Activated T-cell treated with anti-CD3 and anti-CD28 coated beads, Interleukin-2, amount 50 U/mL, for 48 hours (primary cell): ENCODE data around the gene INTS4.
"Not testable (repeated sequence)": the region's sequence is repeated elsewhere in the genome, so short reads cannot be mapped to it uniquely, and the experiment has no call there.

Source experiments
- DNase-seq, 2 experiments: peaks; one replicate each; pipeline ENCODE4 v3.0.0-alpha.2; 2020

Gene INTS4, protein sequence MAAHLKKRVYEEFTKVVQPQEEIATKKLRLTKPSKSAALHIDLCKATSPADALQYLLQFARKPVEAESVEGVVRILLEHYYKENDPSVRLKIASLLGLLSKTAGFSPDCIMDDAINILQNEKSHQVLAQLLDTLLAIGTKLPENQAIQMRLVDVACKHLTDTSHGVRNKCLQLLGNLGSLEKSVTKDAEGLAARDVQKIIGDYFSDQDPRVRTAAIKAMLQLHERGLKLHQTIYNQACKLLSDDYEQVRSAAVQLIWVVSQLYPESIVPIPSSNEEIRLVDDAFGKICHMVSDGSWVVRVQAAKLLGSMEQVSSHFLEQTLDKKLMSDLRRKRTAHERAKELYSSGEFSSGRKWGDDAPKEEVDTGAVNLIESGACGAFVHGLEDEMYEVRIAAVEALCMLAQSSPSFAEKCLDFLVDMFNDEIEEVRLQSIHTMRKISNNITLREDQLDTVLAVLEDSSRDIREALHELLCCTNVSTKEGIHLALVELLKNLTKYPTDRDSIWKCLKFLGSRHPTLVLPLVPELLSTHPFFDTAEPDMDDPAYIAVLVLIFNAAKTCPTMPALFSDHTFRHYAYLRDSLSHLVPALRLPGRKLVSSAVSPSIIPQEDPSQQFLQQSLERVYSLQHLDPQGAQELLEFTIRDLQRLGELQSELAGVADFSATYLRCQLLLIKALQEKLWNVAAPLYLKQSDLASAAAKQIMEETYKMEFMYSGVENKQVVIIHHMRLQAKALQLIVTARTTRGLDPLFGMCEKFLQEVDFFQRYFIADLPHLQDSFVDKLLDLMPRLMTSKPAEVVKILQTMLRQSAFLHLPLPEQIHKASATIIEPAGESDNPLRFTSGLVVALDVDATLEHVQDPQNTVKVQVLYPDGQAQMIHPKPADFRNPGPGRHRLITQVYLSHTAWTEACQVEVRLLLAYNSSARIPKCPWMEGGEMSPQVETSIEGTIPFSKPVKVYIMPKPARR

GRCh38 chr11:77994434-77995362 is at the start of gene INTS4:
TSS of gene INTS4 (minus strand) at chr11:77994668. CDS start at chr11:77994643, 25 bp downstream.
- peak; percentile 96 to 97 for DNase-seq

DNA sequence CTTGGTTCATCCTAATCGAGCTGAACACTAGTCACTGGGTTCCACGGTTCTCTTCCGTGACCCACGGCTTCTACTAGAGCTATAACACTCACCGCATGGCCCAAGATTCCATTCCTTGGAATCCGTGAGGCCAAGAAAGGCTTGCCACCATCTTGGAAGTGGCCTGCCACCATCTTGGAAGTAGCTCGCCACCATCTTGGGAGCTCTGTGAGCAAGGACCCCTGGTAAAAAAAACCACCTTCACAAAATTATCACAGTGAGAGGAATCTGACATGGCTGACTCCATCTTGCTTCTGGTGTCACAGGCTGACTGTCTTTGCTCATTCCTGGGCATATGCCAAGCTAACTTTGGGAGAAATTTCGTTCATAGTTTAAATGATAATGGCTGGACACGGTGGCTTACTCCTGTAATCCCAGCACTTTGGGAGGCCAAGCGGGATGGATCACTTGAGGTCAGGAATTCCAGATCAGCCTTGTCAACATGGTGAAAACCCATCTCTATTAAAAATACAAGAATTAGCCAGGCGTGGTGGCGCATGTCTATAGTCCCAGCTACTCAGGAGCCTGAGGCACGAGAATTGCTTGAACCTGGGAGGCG is 47.5 kb upstream of the INTS4 start:
- DNase-seq = no peak

DNA sequence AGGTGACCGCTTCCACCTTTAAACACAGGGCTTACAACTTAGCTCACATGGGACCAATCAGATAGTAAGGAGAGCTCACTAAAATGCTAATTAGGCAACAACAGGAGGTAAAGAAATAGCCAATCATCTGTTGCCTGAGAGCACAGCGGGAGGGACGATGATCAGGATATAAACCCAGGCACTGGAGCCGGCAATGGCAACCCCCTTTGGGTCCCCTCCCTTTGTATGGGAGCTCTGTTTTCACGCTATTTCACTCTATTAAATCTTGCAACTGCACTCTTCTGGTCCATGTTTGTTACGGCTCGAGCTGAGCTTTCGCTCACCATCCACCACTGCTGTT is 46.9 kb upstream of the INTS4 start:
- DNase-seq = not testable (repeated sequence)

DNA sequence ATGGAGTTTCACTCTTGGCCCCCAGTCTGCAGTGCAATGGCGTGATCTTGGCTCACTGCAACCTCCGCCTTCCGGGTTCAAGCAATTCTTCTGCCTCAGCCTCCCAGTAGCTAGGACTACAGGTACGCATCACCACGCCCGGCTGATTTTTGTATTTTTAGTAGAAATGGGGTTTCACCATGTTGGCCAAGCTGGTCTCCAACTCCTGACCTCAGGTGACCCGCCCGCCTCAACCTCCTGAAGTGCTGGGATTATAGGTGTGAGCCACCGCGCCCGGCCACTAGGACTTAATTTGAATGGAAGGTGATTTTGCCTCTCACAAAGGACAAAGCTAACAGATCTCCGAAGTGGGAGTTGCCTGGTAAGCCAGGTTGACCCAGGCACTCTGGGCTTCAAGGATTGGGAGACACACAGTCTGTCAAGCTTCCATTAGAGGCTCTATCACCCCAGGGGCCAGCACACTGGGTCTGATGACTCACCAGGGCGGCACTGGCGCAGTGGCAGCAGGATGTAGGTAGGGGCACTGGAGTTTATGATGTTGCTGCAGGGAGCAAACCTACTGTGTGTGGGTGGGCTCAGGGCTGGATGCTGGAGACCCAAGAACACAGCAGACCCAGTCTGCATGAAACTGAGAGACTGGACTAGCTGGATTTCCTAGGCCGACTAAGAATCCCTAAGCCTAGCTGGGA is 46.4 kb upstream of the INTS4 start:
- peak; percentile 22 to 27 for DNase-seq

DNA sequence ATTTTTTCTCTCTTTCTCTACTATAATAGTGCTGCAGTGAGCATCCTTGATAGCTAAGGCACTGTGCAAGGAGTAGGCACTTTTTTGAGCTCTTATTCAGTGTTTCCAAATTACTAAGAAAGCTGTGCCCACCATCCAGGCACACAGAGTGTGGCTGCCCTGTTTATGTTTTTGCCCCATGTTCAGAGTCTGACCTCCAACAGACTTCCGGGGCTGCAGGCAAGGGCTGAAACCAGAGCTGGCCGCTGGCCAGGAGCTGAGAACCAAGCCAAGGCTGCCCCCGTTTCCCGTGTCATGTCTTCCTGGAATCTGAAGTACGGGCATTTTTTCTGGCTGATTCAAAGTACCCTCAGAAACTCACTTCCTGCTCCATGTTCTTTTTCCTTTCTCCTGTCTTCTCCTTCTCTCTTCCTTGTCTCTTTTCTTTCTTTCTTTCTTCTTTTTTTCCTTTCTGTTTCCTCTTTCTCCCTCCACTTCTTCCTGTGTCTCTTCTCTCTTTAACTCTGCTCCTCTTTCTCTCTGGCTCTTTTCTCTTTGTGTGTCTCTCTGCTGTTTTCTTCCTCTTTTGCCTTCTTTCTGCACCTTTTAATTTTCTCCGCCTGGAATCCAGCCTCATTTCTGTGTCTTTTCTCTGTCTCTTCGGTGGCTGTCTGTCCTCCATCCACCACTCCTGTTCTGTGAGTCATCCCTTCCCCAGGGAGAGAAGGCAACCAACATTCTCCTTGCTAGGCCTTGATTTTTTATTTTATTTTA is 45.6 kb upstream of the INTS4 start:
- DNase-seq = peak; percentile 56 to 64

- DNase-seq = no peak
Observed at GRCh38 chr11:78039391-78039918, 45.0 kb upstream of the INTS4 start.

- DNase-seq = no peak
Observed at GRCh38 chr11:78038697-78039313, 44.3 kb upstream of the INTS4 start.

- DNase-seq = no peak
Observed at GRCh38 chr11:78037825-78038620, 43.6 kb upstream of the INTS4 start.

- no peak for DNase-seq
Observed at GRCh38 chr11:78037056-78037455, 42.6 kb upstream of the INTS4 start.

GRCh38 chr11:78036313-78036712 is 41.8 kb upstream of the INTS4 start:
- no peak for DNase-seq

DNA sequence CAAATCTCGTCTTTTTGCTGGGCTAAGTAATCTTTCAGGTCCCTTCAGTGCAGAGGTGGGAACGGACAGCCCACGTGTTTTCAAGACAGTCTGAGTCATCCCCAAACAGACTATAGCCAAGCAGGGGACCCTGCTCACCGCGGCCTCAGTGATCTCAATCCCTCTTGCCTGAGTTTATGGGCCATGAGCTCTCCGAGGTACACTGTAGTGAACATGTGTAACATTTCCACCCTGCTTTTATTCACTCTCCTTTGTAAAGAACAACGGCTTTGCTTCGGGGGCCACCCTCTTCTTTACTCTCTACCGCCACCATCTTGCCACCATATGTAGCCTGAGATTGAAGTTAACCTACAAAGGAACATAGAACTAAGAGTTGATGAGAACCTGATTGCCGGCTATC is 40.2 kb upstream of the INTS4 start:
- no peak for DNase-seq

DNA sequence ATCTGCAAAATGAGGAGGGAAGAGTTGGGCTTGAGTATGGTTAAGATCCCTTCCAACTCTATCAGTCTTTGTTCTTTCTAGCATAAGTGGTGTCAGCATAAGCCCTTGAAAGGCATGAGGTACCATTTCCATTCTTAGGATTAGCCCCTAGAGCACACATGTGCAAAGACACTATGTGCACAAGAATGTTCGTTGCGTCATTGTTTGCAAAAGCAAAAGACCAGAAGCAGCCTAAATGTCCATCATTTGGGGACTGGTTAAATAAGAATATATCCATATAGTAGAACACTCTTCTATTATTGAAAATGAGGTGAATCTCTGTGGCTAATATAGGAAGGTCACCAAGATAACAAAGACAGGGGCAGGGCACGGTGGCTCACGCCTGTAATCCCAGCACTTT is 38.6 kb upstream of the INTS4 start:
- DNase-seq = no peak

GRCh38 chr11:78032090-78032489 is 37.6 kb upstream of the INTS4 start:
- no peak for DNase-seq

DNA sequence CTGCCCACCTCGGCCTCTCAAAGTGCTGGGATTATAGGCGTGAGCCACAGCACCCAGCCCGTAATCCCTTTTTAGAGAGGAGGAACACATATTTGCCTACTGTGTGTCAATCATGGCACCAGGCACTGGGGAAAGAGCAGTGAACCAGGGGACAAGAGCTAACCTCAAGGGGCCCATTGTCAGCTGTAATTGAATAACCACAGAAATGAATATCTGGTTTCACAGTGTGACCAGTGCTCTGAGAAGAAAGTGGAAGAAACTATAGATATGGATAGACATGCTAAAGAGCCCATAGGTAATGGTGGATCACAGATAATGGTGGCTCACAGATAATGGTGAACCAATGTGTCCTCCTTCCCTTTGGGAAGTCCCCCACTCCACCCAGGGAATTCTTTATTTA is 37.2 kb upstream of the INTS4 start:
- no peak for DNase-seq

DNA sequence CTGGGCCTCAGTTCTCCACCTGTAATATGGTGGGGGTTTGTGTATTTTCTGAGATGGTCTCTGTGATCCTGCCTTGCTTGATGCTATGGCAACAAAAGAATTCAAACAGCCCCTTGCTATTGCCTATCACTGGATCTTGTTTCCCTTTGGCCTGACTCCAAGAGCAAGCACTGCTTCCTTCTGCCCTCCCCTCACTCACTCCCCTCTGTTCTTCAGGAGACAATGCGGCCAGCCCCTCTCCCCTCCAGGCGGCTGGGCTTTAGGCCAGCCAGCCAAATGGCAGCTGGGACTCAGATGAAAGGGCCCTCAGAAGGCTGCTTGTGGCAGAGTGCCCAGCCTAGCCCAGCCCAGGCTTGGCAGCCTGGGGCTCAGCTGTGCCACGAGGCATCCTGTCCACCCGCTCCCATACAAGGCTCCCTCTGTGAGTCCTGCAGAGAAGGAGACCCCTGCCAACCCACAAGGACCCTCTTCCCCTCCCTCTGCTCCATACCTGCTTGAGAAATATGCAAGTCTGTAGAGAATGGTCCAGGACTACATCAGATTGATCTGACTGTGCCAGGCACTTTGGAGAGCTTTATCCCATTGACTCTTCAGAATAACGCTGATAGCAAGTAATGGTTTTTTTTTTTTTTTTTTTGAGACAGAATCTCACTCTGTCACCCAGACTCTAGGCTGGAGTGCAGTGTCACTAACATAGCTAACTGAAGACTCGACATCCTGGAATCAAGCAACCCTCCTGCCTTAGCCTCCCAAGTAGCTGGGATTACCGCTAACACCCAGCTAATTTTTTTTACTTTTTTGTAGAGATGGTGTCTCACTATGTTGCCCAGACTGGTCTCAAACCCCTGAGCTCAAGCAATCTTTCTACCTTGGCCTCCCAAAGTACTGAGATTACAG is 36.2 kb upstream of the INTS4 start:
- DNase-seq = no peak

- DNase-seq = not testable (repeated sequence)
Observed at GRCh38 chr11:78028423-78028822, 34.0 kb upstream of the INTS4 start.

DNA sequence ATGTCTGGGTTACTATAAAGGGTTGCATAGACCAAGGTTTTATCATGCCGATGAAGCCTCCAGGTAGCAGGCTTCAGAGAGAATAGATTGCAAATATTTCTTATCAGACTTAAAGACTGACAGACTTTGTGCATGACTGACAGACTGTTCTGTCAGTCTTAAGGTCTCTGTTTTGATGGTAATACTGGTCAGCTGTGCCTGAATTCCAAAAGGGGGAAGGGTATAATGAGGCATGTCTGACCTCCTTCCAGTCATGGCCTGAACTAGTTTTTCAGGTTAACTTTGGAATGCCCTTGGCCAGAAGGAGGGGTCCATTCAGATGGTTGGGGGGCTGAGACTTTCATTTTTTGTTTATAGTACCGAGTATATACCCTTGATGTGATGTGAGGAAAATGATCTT is 33.3 kb upstream of the INTS4 start:
- no peak for DNase-seq

DNA sequence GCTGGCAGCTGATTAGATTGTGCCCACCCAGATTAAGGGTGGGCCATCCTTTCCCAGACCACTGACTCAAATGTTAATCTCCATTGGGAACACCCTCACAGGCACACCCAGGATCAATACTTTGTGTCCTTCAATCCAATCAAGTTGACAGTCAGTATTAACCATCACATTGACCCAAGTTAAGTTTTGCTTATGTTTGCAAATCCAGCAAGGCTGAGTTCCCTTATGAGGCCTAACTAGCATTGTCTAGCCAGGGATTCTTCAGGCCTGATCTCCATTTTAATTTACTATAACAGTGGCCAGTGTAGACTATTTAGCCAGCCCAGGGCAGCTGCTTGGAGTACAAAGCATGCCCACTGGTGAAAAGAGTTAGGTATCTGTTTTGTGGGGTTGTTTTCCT is 30.9 kb upstream of the INTS4 start:
- DNase-seq = no peak
